GM15510 (cell line): ENCODE data around the gene PPM1L.

Experiments used
- POLR2A ChIP-seq: IDR thresholded peaks from 3 replicates; pipeline ENCODE4 v1.6.1; 2011; ENCODE audit warnings: borderline replicate concordance; ENCODE audit not compliant: insufficient read length; ENCODE audit errors: extremely low read depth

PPM1L gene

DNA sequence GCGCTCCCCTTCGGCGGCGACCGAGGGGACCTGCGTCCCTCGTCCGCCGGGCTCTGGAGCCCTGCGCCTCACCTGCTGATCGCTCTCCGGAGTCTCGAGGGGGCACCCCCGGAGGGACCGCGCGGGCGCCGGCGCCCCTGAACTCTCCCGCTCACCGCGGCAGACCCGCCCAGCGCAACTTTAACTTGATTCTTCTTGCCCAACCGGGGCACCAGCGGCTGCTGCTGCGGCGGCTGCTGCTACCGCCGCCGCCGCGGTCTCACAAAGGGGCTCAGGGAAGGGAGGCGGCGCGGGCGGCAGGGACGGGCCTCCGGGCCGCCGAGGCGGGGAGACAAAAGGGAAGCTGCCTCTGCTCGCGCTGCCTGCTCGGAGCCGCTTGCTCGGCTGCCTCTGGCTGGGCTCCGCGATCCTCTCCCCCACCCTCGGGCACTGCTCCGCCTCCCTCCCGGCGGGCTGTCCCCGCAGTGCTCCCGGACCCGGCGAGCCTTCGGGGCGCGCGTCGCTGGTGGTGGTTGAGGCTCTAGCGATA is at the start of gene PPM1L:
TSS of gene PPM1L (plus strand) at position 456 of the 529 bp plus-strand sequence.
- no peak for TF ChIP-seq POLR2A

DNA sequence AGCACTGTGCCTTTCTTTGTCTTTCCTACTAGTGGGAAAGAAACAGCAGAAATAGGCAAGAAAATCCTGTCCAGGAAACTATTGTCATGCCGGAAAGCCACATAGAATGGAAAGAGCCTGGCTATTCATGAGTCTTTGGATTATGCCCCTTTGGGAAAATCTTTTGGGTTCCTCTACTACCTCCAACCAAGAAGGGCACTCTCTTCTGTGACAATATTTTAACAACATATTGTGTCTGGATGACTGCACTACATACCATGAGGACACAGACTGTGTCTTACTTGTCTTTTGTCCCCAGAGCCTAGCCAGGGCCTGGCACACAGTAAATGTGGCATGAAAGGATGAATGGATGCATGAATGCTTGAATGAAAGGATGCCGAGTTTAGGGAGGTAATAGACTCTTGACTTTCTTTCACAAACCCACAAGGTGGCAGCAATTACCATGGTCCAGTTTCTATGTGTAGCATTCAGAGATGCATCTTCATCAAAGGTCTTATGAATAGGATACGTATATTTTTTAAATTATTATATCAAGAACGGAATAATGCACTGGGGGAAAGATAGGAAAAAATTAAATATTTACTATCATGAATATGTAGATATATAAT is 48.7 kb upstream of the PPM1L start:
- TF ChIP-seq POLR2A, result no peak

DNA sequence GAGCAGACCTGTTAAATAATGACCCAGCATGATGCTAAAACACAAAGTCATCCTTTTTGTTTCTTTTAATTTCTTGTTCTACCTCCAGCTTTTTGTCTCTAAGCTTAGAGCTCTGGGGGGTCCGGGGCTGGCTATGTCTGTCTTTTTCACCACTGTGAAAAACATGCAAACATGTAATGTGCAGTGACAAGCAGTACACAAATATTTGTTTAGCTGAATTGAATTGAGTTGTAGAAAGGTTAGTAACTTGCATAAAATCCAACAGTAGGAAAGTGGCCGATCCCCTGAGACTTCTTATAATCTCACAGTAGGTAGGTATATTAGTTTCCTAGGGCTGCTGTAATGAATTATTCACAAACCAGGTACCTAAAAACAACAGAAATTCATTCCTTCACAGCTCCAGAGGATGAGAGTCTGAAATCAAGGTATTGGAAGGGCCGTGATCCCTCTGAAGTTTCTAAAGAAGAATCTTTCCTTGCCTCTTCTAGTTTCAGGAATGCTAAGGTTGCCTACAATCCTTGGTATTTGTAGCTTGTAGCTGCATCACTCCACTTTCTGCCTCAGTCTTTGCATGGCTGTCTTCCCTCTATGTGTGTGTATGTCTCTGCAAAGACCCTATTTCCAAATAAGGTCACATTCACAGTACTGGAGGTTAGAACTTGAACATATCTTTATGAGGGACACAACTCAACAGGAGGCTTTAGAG is 46.4 kb upstream of the PPM1L start:
- no peak for TF ChIP-seq POLR2A

DNA sequence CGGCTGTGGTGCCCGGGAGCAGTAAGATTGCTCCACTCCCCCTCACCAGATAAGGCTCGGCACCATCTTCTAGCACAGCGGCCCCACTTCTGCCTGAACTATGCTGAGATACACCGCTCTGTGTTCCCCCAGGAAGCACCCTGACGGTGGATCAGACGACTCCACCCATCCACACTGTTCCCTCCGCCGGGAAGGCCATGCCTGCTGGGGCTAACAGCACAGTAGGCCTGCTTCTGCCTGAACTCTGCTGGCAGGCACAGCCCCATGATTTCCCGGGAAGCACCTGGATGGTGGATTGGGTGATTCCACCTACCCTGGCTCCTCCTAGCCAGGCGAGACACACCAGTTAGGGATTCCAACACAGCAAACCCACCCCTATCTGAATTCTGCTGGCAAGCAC is 36.3 kb upstream of the PPM1L start:
- TF ChIP-seq POLR2A, result no peak

DNA sequence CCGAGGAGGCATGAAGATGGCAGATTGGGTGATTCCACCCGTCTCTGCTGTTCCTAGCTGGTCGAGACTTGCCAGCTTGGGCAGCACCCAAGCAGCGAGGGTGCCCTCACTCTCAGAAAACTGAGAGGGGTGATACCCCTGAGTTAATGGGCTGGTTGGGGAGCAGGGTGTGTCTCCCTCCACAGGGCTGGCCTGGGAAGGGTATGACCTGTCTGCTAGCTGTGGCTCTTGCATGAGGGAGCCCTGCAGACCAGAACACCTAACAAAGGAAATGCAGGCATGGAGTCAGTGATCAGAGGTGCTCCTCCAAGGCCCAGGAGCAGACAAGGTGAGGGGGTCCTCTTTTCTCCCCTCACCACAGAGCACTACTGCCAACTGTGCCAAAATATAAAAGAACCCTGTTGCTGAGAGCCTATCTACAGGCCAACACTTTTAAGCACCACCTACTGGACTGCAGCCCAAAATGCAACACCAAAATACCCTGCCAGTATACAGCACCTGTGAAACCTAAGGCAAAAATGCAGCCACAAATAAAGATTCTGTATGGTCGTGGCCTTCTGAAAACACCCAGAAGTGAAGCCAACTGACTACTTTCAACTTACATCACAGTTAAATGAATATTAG is 35.8 kb upstream of the PPM1L start:
- TF ChIP-seq POLR2A, result no peak

DNA sequence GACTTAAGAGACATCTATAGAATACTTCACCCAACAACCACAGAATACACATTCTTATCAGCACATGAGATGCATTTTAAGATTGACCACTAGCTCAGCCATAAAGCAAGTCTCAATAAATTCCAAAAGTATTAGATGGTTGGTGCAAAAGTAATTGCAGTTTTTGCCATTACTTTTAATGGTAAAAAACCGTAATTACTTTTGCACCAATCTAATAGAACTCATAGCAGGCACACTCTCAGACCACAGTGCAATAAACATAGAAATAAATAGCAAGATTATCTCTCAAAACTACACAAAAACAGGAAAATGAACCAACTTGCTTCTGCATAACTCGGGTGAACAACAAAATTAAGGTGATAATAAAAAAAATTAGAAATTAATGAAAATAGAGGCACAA is 33.7 kb upstream of the PPM1L start:
- TF ChIP-seq POLR2A, result no peak

DNA sequence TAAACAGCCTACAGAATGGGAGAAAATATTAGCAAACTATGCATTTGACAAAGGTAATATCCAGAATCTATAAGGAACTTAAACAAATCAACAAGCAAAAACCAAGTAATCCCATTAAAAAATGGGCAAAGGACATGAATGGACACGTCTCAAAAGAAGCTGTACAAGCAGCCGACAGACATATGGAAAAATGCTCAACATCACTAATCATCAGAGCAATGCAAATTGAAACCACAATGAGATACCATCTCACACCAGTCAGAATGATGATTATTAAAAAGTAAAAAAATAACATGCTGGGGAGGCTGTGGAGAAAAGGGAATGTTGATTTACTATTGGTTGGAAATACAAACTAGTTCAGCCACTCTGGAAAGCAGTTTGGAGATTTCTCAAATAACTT is 30.7 kb upstream of the PPM1L start:
- TF ChIP-seq POLR2A, result no peak

DNA sequence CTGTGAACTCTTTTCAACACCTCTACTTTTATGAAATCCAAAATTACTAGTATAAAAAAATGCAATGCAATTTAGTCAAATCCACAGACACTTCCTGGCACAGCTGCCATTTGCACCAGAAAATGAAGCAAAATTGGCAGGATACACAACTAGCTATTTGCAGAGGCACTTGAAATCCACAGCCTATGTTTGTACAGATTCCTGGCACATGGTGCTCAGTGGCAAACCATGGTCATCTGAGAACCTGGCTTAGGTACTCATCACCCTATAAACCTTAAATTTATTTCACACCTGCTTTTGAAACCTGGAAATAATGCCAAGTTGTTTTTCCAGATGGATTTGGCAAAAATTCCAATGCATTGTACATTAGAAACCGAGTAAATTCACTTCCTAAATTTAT is 20.2 kb upstream of the PPM1L start:
- TF ChIP-seq POLR2A, result no peak

DNA sequence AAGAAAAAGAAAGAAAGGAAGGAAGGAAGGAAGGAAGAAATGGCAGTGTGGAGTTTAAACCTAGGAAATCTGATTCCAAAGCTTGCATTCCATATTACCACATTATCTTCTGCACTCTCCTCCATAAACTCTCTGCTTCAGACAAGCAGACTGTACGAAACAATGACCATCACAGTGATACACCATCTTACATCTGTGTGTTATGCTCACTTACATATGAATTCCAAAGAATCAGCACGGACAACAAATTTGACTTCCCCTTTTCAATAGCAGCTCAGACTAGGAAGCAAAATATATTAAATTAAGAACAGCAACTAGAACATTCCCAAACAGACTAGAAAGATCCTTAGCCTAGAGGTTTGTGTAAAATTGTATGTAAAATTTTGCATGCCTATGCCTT is 18.0 kb upstream of the PPM1L start:
- no peak for TF ChIP-seq POLR2A

DNA sequence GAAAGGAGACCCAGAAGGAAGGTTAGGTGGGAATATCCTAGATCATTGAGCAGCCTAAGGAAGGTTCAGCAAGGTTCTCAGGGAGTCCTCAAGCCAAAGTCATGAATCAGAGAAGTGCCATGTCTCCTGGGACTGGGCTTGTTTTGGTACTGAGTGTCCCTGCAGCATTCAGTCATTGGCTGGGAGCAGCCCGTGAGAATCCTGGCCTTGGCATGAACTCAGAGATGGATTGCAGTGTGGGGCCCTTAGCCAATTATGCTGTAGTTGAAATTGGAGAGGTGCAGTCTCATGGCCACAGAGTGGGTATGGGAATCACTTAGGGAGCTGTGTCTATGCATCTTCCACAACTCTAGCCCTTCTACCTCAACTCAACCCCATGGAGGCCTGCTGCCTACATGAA is 17.0 kb upstream of the PPM1L start:
- TF ChIP-seq POLR2A, result no peak

DNA sequence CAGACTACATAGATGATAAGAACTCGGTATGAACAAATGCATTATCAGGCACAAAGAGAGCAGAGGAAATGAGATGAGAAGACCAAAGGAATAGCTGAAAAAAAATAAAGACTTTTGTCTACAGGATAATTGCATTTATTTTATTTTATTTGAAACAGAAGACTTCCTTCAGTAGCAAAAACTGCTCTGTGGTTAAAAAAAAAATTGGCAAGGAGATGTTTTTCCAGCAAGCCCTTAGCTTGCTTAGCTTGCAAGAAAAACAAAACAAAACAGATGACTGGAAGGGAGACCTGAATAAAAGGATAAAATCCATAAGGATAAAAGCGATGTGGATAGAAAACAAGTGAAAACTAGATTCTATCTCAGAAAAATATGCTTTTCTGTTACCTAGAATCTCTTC is 9.1 kb upstream of the PPM1L start:
- no peak for TF ChIP-seq POLR2A

DNA sequence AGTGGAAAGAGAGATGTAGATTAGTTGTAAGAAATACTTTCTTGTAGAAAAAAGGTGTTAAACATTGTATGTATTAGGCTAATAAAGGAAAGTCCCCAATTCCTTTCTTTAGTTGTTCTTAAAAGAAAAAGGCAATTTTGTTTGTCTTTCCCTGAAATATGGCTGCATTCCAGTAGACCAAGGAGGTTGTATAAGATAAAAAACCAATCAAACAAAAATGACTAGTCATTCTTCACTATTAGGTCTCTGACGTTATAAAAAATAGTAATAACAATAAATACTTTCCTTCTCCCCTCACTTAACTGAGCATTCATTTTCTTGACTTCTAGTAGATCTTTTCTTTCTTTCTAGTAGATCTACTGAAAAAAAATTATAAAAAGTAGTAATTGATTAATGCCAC is 8.6 kb upstream of the PPM1L start:
- TF ChIP-seq POLR2A, result no peak

DNA sequence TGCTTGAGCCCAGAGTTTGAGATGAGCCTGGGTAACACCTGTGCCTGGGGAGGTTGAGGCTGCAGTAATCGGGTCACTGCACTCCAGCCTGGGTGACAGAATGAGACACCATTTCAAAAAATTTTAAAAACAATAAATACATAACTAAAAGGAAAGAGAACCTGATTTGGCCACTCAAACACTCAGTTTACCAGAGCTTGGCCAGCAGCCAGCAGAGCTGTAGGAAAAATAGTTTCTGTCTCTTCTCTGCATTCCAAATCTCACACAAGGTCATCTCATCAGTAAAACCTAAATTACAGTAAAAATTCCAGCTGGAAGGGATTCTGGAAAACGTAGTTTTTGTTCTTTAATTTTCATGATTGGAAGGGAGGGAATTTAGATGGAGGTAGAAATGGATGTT is 7.8 kb upstream of the PPM1L start:
- TF ChIP-seq POLR2A, result no peak

DNA sequence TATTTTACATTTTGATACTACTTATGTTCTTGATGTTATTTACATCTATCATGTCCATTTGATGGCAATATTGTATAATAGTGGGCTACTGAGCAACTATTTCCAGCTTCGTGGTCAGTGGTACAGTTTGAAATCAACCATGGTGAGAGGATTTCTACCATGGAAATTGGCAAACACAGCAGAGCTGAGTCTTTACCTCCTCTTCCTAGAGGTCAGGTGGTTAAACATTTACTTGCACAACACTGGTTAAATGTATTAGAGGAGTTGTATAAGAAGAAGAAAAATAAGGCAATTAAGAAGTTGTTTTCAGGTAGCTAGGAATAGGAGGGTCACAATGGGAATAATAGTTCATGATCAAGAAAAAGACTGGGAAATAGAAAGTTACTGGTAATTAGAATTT is 7.2 kb upstream of the PPM1L start:
- no peak for TF ChIP-seq POLR2A

DNA sequence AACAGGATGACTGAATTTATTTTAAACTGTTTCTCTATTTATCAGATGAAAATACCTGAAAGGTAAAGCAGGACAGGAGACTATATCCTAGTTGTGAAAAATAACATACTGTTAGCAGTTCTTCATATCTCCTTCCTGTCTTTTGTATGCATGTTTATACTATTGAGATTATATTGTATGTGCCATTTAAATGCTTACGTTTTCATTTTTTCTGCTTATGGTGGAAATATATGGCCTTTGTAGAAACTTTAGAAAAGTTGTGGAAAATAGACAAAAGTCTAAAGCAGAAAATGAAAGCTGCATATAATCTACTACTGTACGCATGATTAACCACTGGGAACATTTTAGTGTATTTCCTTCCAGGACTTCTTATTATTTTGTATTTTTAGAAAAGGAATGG is 2.1 kb upstream of the PPM1L start:
- TF ChIP-seq POLR2A, result no peak

DNA sequence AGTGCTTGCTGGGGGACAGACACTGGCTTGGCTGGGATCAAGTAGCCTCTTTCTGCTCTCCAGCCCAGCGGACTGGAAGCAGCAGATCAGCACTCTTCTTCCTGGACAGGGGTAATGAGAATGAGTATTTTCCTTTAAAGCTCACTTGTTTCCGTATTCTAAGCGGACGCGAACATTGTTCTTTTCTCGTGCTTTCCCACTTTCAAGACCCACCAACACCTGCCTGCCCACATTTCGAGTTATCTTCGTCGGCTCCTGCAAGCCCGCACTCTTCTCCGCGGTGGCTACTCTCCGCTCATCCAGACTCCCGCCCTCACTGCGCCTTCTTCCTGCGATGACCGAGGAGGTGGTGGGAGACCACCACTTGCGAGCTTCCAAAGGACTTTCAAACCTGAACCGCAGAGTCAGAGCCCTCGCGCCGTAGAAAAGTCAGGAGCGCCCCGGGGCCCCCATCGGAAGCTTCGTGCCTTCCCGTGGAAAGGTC is 1.6 kb upstream of the PPM1L start:
- no peak for TF ChIP-seq POLR2A
